Natural killer cell (primary cell): ENCODE results near the gene OR7D4. TPM values are rescaled to one million over a fixed set of nuclear protein-coding genes. Genes with fewer than 3 reads are reported as not detected.
"Not testable (repeated sequence)": the region's sequence is repeated elsewhere in the genome, so short reads cannot be mapped to it uniquely, and the experiment has no call there.

Experiments
- ATAC-seq, 3 donors: fragments of 150-1000 bp in 2 of 3; fragments of 200-7000 bp in 1 of 3; cut with Tn5 transposase; 1 replicate in 1 of 3; 2 replicates in 2 of 3; pipeline ENCODE4 v1.10.0; 2021; ENCODE audit warnings: mild to moderate bottlenecking in 2 of 3, moderate library complexity in 2 of 3
- DNase-seq, 2 donors: peaks; one replicate each; pipeline versions ENCODE4 v3.0.0 to v3.0.0-alpha.2; 2013 to 2021; ENCODE audit warnings: mixed read lengths in 1 of 2
- H3K27ac ChIP-seq: one replicate; pipeline ENCODE4 v1.5.1; 2013; ENCODE audit warnings: mild to moderate bottlenecking, low read length
- H3K27me3 ChIP-seq: one replicate; pipeline ENCODE4 v1.6.1; 2013; ENCODE audit warnings: low read length; ENCODE audit not compliant: control insufficient read depth, insufficient read depth
- H3K36me3 ChIP-seq: one replicate; pipeline ENCODE4 v1.6.1; 2013; ENCODE audit warnings: low read length; ENCODE audit not compliant: control insufficient read depth, insufficient read depth
- H3K4me1 ChIP-seq: one replicate; pipeline ENCODE4 v1.6.1; 2013; ENCODE audit warnings: low read length; ENCODE audit not compliant: control insufficient read depth, insufficient read depth
- H3K4me3 ChIP-seq: one replicate; pipeline ENCODE4 v1.5.1; 2013; ENCODE audit warnings: low read length
- H3K9me3 ChIP-seq: one replicate; pipeline ENCODE4 v1.6.1; 2013; ENCODE audit warnings: low read length; ENCODE audit not compliant: control insufficient read depth, insufficient read depth
- H3K27ac Mint-ChIP-seq, 2 donors: one replicate each; pipeline ENCODE4 v1.8.0; 2022; ENCODE audit warnings: mild to moderate bottlenecking in 2 of 2, mixed read lengths in 2 of 2, moderate library complexity in 1 of 2
- H3K27me3 Mint-ChIP-seq, 2 donors: one replicate each; pipeline ENCODE4 v1.8.0; 2022; ENCODE audit warnings: low read depth in 2 of 2, mixed read lengths in 2 of 2
- H3K36me3 Mint-ChIP-seq: one replicate; pipeline ENCODE4 v1.8.0; 2022; ENCODE audit warnings: mixed read lengths
- H3K4me1 Mint-ChIP-seq, 2 donors: one replicate each; pipeline ENCODE4 v1.8.0; 2022; ENCODE audit warnings: mixed read lengths in 2 of 2
- H3K4me3 Mint-ChIP-seq: one replicate; pipeline ENCODE4 v1.8.0; 2022; ENCODE audit warnings: mild to moderate bottlenecking, moderate library complexity, mixed read lengths
- H3K9me3 Mint-ChIP-seq, 2 donors: one replicate each; pipeline ENCODE4 v1.8.0; 2022; ENCODE audit warnings: mixed read lengths in 2 of 2
- WGBS: methylation state at CpG from one replicate; pipeline ENCODE4 v1.1.7; 2013; ENCODE audit warnings: missing lambda C conversion rate; ENCODE audit not compliant: insufficient coverage; 5-methylcytosine and 5-hydroxymethylcytosine counted together
- intact Hi-C: fragments of 100-400 bp; cut with micrococcal nuclease; formaldehyde crosslinking; loops from one replicate; pipeline ENCODE4 v1.14.2; 2022
- total RNA-seq, 4 donors: library from RNA; stranded (reverse); fragments of 120-200 nt in 1 of 4; gene quantifications; one replicate each; pipeline versions ENCODE4 v1.2.3 to v1.2.4, GENCODE V29; 2013 to 2022
- TF ChIP-seq, protein P1 (sequence below): fragments of 200-600 bp; IDR thresholded peaks from one replicate; pipeline ENCODE4 v1.8.0; 2022; ENCODE audit warnings: antibody characterized with exemption

OR7D4 gene
- total RNA-seq, 3 donors from 2014 or later (not counting 1 experiment from before 2014, with no cell fraction given), result not detected

DNA sequence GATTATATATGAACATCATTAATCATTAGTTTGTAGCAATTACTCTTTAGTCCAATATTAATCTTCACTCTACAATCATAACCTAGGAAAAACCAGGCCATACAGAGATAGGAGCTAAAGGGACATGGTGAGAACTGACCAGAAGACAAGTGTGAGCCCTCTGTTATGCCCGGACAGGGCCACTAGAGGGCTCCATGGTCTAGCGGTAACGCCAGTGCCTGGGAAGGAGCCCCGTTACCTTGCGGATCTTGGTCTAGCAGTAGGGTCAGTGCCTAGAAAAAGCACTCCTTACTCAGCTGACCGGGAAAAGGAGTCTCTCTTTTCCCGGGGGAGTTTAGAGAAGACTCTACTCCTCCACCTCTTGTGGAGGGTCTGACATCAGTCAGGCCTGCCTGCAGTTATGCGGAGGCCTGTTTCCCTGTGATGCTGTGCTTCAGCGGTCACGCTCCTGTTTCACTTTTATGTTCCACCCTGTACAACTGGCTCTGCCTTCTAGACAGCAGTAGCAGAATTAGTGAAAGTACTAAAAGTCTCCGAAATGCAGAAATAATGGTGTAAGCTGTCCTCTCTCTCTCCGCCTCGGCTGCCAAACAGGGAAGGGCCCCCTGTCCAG lies 13.8 kb downstream of the OR7D4 start:
- Histone ChIP-seq H3K4me3 (no peak overlapping the region), H3K27me3 (no peaks in the 10 kb centered on the region), H3K4me1 (peaks cover 5% of the 10 kb centered on the region), H3K9me3 (no peaks in the 10 kb centered on the region), H3K36me3 (no peaks in the 10 kb centered on the region), H3K27ac (no peak overlapping the region)
- Mint-ChIP-seq H3K36me3 (no peaks in the 10 kb centered on the region), H3K9me3 (no peaks in the 10 kb centered on the region), H3K4me1 (peaks cover 6 to 7% of the 10 kb centered on the region in 2 donors), H3K4me3 (no peak overlapping the region), H3K27me3 (peaks cover 15 to 19% of the 10 kb centered on the region in 2 donors), H3K27ac (peak overlapping the region in 1 of 2 donors; percentile 58)
- intact Hi-C loops, result loop anchor here (1.0 to 10.0 kb wide), 3 partner anchors 69 to 591 kb away; partner anchors contain the start of gene ZNF561
- ATAC-seq (peak; percentile 64 to 81 (median 80)), DNase-seq (peak; percentile 55 to 75)
- TF ChIP-seq, protein P1, sequence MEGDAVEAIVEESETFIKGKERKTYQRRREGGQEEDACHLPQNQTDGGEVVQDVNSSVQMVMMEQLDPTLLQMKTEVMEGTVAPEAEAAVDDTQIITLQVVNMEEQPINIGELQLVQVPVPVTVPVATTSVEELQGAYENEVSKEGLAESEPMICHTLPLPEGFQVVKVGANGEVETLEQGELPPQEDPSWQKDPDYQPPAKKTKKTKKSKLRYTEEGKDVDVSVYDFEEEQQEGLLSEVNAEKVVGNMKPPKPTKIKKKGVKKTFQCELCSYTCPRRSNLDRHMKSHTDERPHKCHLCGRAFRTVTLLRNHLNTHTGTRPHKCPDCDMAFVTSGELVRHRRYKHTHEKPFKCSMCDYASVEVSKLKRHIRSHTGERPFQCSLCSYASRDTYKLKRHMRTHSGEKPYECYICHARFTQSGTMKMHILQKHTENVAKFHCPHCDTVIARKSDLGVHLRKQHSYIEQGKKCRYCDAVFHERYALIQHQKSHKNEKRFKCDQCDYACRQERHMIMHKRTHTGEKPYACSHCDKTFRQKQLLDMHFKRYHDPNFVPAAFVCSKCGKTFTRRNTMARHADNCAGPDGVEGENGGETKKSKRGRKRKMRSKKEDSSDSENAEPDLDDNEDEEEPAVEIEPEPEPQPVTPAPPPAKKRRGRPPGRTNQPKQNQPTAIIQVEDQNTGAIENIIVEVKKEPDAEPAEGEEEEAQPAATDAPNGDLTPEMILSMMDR, result peak; percentile 89
- 34% methylated on average over 13 of the region's 13 CpGs for WGBS

DNA sequence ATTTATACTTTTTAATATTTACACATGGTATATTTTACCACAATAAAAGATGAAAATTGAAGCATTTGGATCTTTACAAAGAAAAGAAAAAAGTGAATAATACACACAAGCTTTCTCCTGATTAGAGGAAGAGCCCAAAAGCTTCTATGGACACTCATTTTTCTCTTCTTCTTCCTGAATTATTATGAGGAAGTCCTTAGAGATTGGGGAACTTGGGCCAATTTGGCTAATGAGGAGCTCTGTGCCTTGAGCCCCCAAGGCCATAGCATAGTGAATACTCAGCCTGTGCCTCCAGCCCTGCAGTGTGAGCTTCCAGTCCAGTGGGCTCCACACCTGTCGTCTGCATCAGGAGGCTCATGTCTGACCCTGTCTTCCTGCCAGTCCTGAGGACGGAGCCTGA lies 21.3 kb downstream of the OR7D4 start:
- H3K27ac ChIP-seq, H3K9me3 Mint-ChIP-seq, H3K4me1 ChIP-seq, H3K36me3 Mint-ChIP-seq, intact Hi-C loops, DNase-seq, H3K4me3 ChIP-seq, H3K9me3 ChIP-seq, H3K27me3 ChIP-seq, ATAC-seq, H3K36me3 ChIP-seq, H3K4me1 Mint-ChIP-seq, H3K27ac Mint-ChIP-seq, H3K4me3 Mint-ChIP-seq: not testable (repeated sequence)
- H3K27me3 Mint-ChIP-seq, result peaks cover 14 to 29% of the 10 kb centered on the region in 2 donors
- 61% methylated on average over 2 of the region's 2 CpGs for WGBS

DNA sequence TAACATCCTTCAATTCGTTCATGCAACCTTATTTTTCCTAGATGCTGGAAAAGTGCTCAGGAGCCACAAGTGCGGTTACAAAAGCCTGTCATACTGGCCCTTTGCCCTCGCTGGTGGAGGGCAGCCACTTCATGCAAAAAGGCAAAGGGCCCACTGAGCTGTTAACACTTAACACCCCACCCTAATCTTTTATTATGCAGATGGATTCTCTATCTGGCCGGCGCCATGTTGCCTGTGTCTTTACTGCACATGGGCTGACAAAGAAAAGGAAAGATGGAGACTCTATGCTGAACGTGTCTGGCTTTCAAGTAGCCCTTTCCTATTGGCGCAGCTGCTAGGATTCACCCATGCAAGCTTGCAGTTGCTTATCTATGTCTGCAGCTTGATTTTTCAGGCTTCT lies 29.9 kb downstream of the OR7D4 start:
- no peak overlapping the region for H3K27ac Mint-ChIP-seq
- 68% methylated on average over 7 of the region's 7 CpGs for WGBS
- H3K4me3 ChIP-seq, result no peak overlapping the region
- no peaks in the 10 kb centered on the region for H3K9me3 ChIP-seq
- ATAC-seq (no peak), DNase-seq (no peak)
- H3K36me3 ChIP-seq, result no peaks in the 10 kb centered on the region
- H3K4me1 ChIP-seq, result no peaks in the 10 kb centered on the region
- H3K27me3 Mint-ChIP-seq, result peaks cover 26 to 46% of the 10 kb centered on the region in 2 donors
- H3K9me3 Mint-ChIP-seq, result peaks cover 0 to 2% of the 10 kb centered on the region in 2 donors
- no peaks in the 10 kb centered on the region for H3K4me1 Mint-ChIP-seq
- no peak overlapping the region for H3K27ac ChIP-seq
- H3K4me3 Mint-ChIP-seq, result no peak overlapping the region
- TF ChIP-seq, protein P1, result no peak
- no peaks in the 10 kb centered on the region for H3K27me3 ChIP-seq
- intact Hi-C loops, result no loop called here
- no peaks in the 10 kb centered on the region for H3K36me3 Mint-ChIP-seq

DNA sequence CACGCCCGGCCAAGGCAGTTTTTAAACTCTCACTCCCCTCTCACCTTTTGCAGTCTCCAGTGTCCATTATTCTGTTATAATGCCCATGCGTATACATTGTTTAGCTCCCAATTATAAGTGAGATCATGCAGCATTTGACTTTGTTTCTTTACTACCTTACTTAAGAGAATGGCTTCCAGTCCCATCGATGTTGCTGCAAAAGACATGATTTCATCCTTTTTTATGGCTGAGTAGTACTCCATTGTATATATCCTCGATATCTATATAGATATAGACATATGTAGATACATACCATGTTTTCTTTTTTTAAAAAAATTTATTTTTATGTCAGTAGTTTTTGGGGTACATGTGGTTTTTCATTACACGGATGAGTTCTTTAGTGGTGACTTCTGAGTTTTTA lies 32.2 kb downstream of the OR7D4 start:
- ATAC-seq (no peak), DNase-seq (no peak)
- Histone ChIP-seq H3K27me3 (no peaks in the 10 kb centered on the region), H3K4me1 (no peaks in the 10 kb centered on the region), H3K9me3 (no peaks in the 10 kb centered on the region), H3K4me3 (no peak overlapping the region), H3K27ac (no peak overlapping the region), H3K36me3 (no peaks in the 10 kb centered on the region)
- H3K27ac Mint-ChIP-seq, result no peak overlapping the region
- TF ChIP-seq, protein P1, result no peak
- H3K36me3 Mint-ChIP-seq, result no peaks in the 10 kb centered on the region
- intact Hi-C loops, result no loop called here
- H3K4me1 Mint-ChIP-seq, result no peaks in the 10 kb centered on the region
- peaks cover 20 to 23% of the 10 kb centered on the region in 2 donors for H3K27me3 Mint-ChIP-seq
- no peak overlapping the region for H3K4me3 Mint-ChIP-seq
- WGBS, result 74% methylated on average over 4 of the region's 6 CpGs
- H3K9me3 Mint-ChIP-seq, result peaks cover 0 to 2% of the 10 kb centered on the region in 2 donors
